ENCODE data around the gene SOCS1. TPM values are rescaled to one million over a fixed set of nuclear protein-coding genes. Genes with fewer than 3 reads are reported as not detected.

SOCS1 gene
- polyA plus RNA-seq, 1 donor from 2014 or later: not detected

DNA sequence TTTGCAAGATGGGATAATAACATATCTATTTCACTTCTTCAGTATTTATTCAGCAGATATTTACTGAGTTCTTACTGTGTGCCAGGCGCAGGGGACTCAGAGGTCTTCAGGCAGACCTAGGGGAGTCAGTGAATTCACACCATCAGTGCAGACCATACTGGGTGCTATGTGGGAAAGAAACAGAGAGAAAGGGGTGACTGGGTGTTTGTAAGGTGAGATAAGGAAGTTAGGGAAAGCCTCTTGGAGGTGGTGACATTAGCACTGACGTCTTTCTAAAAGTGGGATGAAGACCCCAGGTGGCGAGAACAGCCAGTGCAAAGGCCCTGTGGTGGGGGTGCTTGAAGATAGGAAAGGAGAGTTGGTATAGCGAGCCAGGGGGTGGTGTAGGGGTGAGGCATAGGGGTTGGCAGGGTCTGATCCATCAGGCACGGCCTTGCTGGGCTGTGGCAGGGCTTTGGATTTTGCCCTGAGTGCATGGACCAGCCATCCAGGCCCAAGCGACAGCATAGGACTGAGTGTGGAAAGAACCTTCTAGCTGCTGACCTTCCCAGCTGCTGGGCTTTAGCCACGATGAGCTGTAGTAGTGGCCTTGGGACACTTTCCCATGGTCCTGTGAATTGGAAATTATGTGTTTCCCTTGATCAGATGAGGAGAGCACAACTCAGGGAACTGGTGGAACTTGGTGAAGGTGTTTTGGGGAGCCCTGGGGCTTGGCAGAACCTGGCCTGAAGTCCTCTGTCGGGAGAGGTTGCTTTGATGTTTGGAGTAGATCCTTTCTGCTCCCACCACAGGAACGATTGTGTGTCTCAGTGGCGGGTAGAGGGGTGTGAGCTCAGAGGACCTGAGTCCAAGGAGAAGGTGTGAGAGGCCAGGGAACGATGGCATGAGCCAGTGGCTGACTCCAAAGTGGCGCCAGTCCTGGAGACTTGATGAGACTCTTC is 3.9 kb upstream of the SOCS1 start:
- Histone ChIP-seq H3K27me3 (ENCODE audit: insufficient read depth, low read depth, low read length) (peaks cover 24% of the 10 kb centered on the region), H3K27ac (ENCODE audit: low read length) (no peak overlapping the region), H3K9me3 (ENCODE audit: low read length) (no peaks in the 10 kb centered on the region), H3K36me3 (ENCODE audit: insufficient read depth, low read length) (no peaks in the 10 kb centered on the region), H3K4me2 (ENCODE audit: low read length) (no peak overlapping the region), H3K4me3 (ENCODE audit: low read length) (no peak overlapping the region), H3K79me2 (replicated peaks; ENCODE audit: insufficient read depth, low read length) (no peaks in the 10 kb centered on the region), H3K9me2 (ENCODE audit: insufficient read depth, low read length) (no peaks in the 10 kb centered on the region), H2AFZ (ENCODE audit: low read depth, low read length) (no peak overlapping the region), H4K20me1 (ENCODE audit: insufficient read depth) (no peaks in the 10 kb centered on the region), H3F3A (ENCODE audit: insufficient read depth, low read length, poor library complexity, severe bottlenecking) (no peaks in the 10 kb centered on the region), H3K9ac (ENCODE audit: low read length) (no peak overlapping the region)
- TF ChIP-seq RAD21 (conservative IDR thresholded peaks at IDR 0.05): no peak
- no peak for TF ChIP-seq SMC3 (conservative IDR thresholded peaks at IDR 0.05; ENCODE audit: poor library complexity)
- no peak for TF ChIP-seq TAF1 (IDR thresholded peaks at IDR 0.05; ENCODE audit: low read depth)
- no peak for TF ChIP-seq EZH2 (IDR thresholded peaks at IDR 0.05; ENCODE audit: borderline replicate concordance, insufficient read depth, low read length, poor library complexity, severe bottlenecking)
- TF ChIP-seq, protein P1, sequence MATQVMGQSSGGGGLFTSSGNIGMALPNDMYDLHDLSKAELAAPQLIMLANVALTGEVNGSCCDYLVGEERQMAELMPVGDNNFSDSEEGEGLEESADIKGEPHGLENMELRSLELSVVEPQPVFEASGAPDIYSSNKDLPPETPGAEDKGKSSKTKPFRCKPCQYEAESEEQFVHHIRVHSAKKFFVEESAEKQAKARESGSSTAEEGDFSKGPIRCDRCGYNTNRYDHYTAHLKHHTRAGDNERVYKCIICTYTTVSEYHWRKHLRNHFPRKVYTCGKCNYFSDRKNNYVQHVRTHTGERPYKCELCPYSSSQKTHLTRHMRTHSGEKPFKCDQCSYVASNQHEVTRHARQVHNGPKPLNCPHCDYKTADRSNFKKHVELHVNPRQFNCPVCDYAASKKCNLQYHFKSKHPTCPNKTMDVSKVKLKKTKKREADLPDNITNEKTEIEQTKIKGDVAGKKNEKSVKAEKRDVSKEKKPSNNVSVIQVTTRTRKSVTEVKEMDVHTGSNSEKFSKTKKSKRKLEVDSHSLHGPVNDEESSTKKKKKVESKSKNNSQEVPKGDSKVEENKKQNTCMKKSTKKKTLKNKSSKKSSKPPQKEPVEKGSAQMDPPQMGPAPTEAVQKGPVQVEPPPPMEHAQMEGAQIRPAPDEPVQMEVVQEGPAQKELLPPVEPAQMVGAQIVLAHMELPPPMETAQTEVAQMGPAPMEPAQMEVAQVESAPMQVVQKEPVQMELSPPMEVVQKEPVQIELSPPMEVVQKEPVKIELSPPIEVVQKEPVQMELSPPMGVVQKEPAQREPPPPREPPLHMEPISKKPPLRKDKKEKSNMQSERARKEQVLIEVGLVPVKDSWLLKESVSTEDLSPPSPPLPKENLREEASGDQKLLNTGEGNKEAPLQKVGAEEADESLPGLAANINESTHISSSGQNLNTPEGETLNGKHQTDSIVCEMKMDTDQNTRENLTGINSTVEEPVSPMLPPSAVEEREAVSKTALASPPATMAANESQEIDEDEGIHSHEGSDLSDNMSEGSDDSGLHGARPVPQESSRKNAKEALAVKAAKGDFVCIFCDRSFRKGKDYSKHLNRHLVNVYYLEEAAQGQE (IDR thresholded peaks at IDR 0.05; ENCODE audit: borderline replicate concordance): no peak
- TF ChIP-seq, protein P2, sequence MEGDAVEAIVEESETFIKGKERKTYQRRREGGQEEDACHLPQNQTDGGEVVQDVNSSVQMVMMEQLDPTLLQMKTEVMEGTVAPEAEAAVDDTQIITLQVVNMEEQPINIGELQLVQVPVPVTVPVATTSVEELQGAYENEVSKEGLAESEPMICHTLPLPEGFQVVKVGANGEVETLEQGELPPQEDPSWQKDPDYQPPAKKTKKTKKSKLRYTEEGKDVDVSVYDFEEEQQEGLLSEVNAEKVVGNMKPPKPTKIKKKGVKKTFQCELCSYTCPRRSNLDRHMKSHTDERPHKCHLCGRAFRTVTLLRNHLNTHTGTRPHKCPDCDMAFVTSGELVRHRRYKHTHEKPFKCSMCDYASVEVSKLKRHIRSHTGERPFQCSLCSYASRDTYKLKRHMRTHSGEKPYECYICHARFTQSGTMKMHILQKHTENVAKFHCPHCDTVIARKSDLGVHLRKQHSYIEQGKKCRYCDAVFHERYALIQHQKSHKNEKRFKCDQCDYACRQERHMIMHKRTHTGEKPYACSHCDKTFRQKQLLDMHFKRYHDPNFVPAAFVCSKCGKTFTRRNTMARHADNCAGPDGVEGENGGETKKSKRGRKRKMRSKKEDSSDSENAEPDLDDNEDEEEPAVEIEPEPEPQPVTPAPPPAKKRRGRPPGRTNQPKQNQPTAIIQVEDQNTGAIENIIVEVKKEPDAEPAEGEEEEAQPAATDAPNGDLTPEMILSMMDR (IDR thresholded peaks at IDR 0.05; ENCODE audit: poor library complexity, severe bottlenecking): no peak
- no peak for TF ChIP-seq POLR2AphosphoS5 (IDR thresholded peaks at IDR 0.05)
- TF ChIP-seq EP300 (conservative IDR thresholded peaks at IDR 0.05; ENCODE audit: poor library complexity, severe bottlenecking): no peak
- no peak for TF ChIP-seq MXI1 (conservative IDR thresholded peaks at IDR 0.05; ENCODE audit: poor library complexity, severe bottlenecking)

DNA sequence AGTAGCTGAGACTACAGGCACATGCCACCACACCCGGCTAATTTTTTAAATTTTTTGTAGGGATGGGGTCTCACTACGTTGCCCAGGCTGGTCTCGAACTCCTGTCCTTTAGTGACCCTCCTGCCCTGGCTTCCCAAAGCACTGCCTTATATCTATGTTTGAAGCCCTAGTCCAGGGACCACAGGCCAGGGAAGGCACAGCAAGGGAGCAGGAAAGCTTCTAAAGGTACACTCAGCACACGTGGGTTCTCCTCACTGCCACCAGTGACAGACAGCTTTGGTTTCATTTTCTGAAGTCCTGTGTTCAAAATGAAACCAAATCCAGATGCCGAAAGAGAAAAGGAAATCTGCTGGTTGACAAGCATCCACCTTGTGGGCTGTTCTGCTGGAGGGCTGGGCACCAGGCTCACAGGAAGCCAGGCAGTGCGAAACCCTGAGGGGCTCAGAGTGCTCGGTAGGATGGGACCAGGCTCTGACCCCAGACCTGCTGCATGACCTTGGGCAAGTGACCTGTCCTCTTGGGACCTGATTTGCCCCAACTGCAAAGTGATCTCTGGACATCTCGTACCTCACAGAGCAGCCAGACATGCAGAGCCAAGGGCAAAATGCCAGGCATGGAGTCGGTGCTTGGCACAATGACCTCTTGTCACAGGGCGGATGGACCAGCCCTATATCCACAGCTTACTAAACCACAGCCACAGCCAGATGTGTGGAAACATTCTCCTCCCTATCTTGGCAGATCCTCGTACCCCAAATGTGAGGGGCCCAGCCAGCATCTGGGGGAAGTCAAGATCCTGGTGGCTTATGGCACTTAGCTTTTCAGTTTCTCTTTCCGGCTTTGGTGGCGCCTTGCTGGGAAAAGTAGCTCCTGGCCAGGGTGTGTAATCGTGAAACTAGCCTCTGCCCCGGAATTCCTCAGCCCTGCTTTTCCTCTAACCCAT is 2.8 kb upstream of the SOCS1 start:
- Histone ChIP-seq H3K79me2 (replicated peaks; ENCODE audit: insufficient read depth, low read length) (no peaks in the 10 kb centered on the region), H3K9ac (ENCODE audit: low read length) (no peak overlapping the region), H3K4me3 (ENCODE audit: low read length) (no peak overlapping the region), H3F3A (ENCODE audit: insufficient read depth, low read length, poor library complexity, severe bottlenecking) (no peaks in the 10 kb centered on the region), H3K9me2 (ENCODE audit: insufficient read depth, low read length) (no peaks in the 10 kb centered on the region), H4K20me1 (ENCODE audit: insufficient read depth) (no peaks in the 10 kb centered on the region), H3K9me3 (ENCODE audit: low read length) (no peaks in the 10 kb centered on the region), H2AFZ (ENCODE audit: low read depth, low read length) (no peak overlapping the region), H3K27ac (ENCODE audit: low read length) (no peak overlapping the region), H3K4me2 (ENCODE audit: low read length) (no peak overlapping the region), H3K36me3 (ENCODE audit: insufficient read depth, low read length) (no peaks in the 10 kb centered on the region), H3K27me3 (ENCODE audit: insufficient read depth, low read depth, low read length) (peaks cover 35% of the 10 kb centered on the region)
- no peak for TF ChIP-seq EZH2 (IDR thresholded peaks at IDR 0.05; ENCODE audit: borderline replicate concordance, insufficient read depth, low read length, poor library complexity, severe bottlenecking)
- no peak for TF ChIP-seq RAD21 (conservative IDR thresholded peaks at IDR 0.05)
- no peak for TF ChIP-seq TAF1 (IDR thresholded peaks at IDR 0.05; ENCODE audit: low read depth)
- TF ChIP-seq, protein P2 (IDR thresholded peaks at IDR 0.05; ENCODE audit: poor library complexity, severe bottlenecking): no peak
- no peak for TF ChIP-seq POLR2AphosphoS5 (IDR thresholded peaks at IDR 0.05)
- no peak for TF ChIP-seq MXI1 (conservative IDR thresholded peaks at IDR 0.05; ENCODE audit: poor library complexity, severe bottlenecking)
- TF ChIP-seq EP300 (conservative IDR thresholded peaks at IDR 0.05; ENCODE audit: poor library complexity, severe bottlenecking): no peak
- TF ChIP-seq, protein P1 (IDR thresholded peaks at IDR 0.05; ENCODE audit: borderline replicate concordance): no peak
- no peak for TF ChIP-seq SMC3 (conservative IDR thresholded peaks at IDR 0.05; ENCODE audit: poor library complexity)
